ENCODE data around the gene UBE2F. TPM values are rescaled to one million over a fixed set of nuclear protein-coding genes. Genes with fewer than 3 reads are reported as not detected.
"Not testable (repeated sequence)": the region's sequence is repeated elsewhere in the genome, so short reads cannot be mapped to it uniquely, and the experiment has no call there.

UBE2F gene
- total RNA-seq, 2 experiments from 2014 or later: 71.4 to 80.5 TPM

DNA sequence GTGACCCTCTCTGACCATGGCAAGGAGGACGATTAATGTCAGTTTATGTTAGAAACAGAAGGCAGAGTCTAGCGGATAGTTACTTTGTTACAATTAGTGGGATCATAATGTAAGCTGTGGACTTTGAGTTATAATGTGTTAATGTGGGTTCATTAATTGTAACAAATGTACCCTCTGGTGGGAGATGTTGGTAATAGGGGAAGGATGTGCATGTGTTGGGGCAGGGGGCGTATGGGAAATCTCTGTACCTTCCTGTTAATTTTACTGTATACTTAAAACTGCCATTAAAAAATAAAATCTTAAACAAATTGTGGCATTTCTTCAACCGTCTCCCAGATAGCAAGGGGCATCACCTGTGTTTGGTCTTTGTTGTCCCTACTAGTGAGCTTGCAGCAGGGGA, 4.8 kb downstream of the UBE2F start:
- H3K9me3 Mint-ChIP-seq: no peaks in the 10 kb centered on the region
- H3K4me3 Mint-ChIP-seq: no peak overlapping the region
- no peak overlapping the region for H3K27ac Mint-ChIP-seq
- DNase-seq: no peak
- H3K4me1 Mint-ChIP-seq: peaks cover 49% of the 10 kb centered on the region
- H3K36me3 Mint-ChIP-seq (ENCODE audit: low read depth): peaks cover 28% of the 10 kb centered on the region
- no peaks in the 10 kb centered on the region for H3K27me3 Mint-ChIP-seq
- POLR2A ChIA-PET: interaction anchor here (0.6 kb wide), 1 partner anchor 46 kb away, joined by 4 read pairs; no protein-coding TSS in a partner anchor
- CTCF ChIA-PET: interaction anchor here (0.5 to 3.2 kb wide), 2 partner anchors 8 to 43 kb away, joined by 3 to 23 read pairs; no protein-coding TSS in a partner anchor

GRCh38 chr2:237972211-237972610, 5.4 kb downstream of the UBE2F start:
- Mint-ChIP-seq H3K4me3 (no peak overlapping the region), H3K9me3 (no peaks in the 10 kb centered on the region), H3K36me3 (ENCODE audit: low read depth) (peaks cover 32% of the 10 kb centered on the region), H3K4me1 (peaks cover 52% of the 10 kb centered on the region), H3K27ac (no peak overlapping the region), H3K27me3 (no peaks in the 10 kb centered on the region)
- DNase-seq: no peak
- POLR2A ChIA-PET: no interaction called here
- CTCF ChIA-PET: interaction anchor here (1.1 kb wide), 1 partner anchor 18 kb away, joined by 7 read pairs; no protein-coding TSS in a partner anchor

DNA sequence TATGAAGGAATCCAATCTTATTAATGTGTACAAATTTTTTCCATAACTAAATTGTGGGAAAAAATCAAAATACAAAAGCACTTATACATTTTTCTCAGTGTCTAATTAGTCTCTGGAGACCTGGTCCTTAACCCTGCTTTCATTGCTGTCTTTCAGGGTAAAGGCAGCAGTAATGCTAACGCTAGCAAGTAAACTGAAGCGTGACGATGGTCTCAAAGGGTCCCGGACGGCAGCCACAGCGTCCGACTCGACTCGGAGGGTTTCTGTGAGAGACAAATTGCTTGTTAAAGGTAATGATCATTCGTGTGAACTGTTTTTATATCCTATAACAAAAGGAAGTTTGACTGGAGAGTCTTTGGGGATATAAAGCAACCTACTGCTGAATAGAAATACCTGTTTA, 6.1 kb downstream of the UBE2F start:
- Mint-ChIP-seq H3K4me3 (no peak overlapping the region), H3K36me3 (ENCODE audit: low read depth) (peaks cover 36% of the 10 kb centered on the region), H3K9me3 (no peaks in the 10 kb centered on the region), H3K27me3 (no peaks in the 10 kb centered on the region), H3K4me1 (peaks cover 54% of the 10 kb centered on the region), H3K27ac (no peak overlapping the region)
- DNase-seq: no peak
- CTCF ChIA-PET: interaction anchor here (1.1 kb wide), 1 partner anchor 17 kb away, joined by 7 read pairs; no protein-coding TSS in a partner anchor
- POLR2A ChIA-PET: no interaction called here

DNA sequence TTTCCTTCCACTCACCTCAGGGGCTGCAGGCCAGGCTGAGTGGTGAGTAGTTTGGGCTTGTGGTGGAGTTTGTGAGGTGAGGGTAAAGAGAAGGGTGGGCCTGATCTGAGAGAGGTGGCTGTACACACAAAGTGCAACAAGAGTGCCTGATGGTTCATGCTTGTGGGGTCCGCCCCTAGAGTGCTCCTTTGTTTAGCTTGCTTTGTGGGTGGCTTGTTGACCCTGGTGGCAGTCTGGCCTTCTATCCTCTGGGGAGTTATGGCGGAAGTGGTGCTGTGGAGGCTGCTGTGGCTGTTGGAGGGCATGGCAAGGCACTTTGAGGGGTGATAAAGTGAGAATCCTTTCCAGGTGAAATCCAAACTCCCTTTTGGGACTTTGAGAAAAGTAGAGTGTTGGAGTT, 10.6 kb downstream of the UBE2F start:
- no peak for DNase-seq
- Mint-ChIP-seq H3K9me3 (no peaks in the 10 kb centered on the region), H3K27me3 (no peaks in the 10 kb centered on the region), H3K4me3 (no peak overlapping the region), H3K4me1 (peaks cover 58% of the 10 kb centered on the region), H3K36me3 (ENCODE audit: low read depth) (peaks cover 31% of the 10 kb centered on the region), H3K27ac (peak overlapping the region; percentile 67)
- ChIA-PET POLR2A (no interaction called here), CTCF (interaction anchor here (1.5 kb wide), 1 partner anchor 22 kb away, joined by 5 read pairs; no protein-coding TSS in a partner anchor)

GRCh38 chr2:237978058-237978712, 11.4 kb downstream of the UBE2F start:
- no peaks in the 10 kb centered on the region for H3K9me3 Mint-ChIP-seq
- H3K27ac Mint-ChIP-seq: peak overlapping the region; percentile 77
- peaks cover 58% of the 10 kb centered on the region for H3K4me1 Mint-ChIP-seq
- POLR2A ChIA-PET: no interaction called here
- H3K36me3 Mint-ChIP-seq (ENCODE audit: low read depth): peaks cover 30% of the 10 kb centered on the region
- no peak overlapping the region for H3K4me3 Mint-ChIP-seq
- H3K27me3 Mint-ChIP-seq: no peaks in the 10 kb centered on the region
- DNase-seq: no peak
- CTCF ChIA-PET: interaction anchor here (0.7 to 3.8 kb wide), 3 partner anchors 8 to 285 kb away, joined by 3 to 23 read pairs (median 3); no protein-coding TSS in a partner anchor

- H3K9me3 Mint-ChIP-seq: no peaks in the 10 kb centered on the region
- peaks cover 64% of the 10 kb centered on the region for H3K4me1 Mint-ChIP-seq
- ChIA-PET CTCF (interaction anchor here (1.1 to 3.8 kb wide), 3 partner anchors 9 to 20 kb away, joined by 3 to 23 read pairs (median 4); no protein-coding TSS in a partner anchor), POLR2A (no interaction called here)
- peaks cover 38% of the 10 kb centered on the region for H3K36me3 Mint-ChIP-seq (ENCODE audit: low read depth)
- no peak overlapping the region for H3K4me3 Mint-ChIP-seq
- H3K27ac Mint-ChIP-seq: peak overlapping the region; percentile 73
- H3K27me3 Mint-ChIP-seq: no peaks in the 10 kb centered on the region
- no peak for DNase-seq
Measured at GRCh38 chr2:237979331-237979730, 12.5 kb downstream of the UBE2F start.

- no peaks in the 10 kb centered on the region for H3K9me3 Mint-ChIP-seq
- H3K4me1 Mint-ChIP-seq: peaks cover 65% of the 10 kb centered on the region
- H3K27me3 Mint-ChIP-seq: no peaks in the 10 kb centered on the region
- ChIA-PET CTCF (interaction anchor here (1.4 to 3.8 kb wide), 2 partner anchors 10 to 19 kb away, joined by 4 to 23 read pairs; no protein-coding TSS in a partner anchor), POLR2A (interaction anchor here (0.6 kb wide), 1 partner anchor 9 kb away, joined by 4 read pairs; no protein-coding TSS in a partner anchor)
- peaks cover 41% of the 10 kb centered on the region for H3K36me3 Mint-ChIP-seq (ENCODE audit: low read depth)
- peak overlapping the region; percentile 23 for H3K4me3 Mint-ChIP-seq
- H3K27ac Mint-ChIP-seq: peak overlapping the region; percentile 73
- DNase-seq: no peak
Measured at GRCh38 chr2:237980087-237980486, 13.3 kb downstream of the UBE2F start.

DNA sequence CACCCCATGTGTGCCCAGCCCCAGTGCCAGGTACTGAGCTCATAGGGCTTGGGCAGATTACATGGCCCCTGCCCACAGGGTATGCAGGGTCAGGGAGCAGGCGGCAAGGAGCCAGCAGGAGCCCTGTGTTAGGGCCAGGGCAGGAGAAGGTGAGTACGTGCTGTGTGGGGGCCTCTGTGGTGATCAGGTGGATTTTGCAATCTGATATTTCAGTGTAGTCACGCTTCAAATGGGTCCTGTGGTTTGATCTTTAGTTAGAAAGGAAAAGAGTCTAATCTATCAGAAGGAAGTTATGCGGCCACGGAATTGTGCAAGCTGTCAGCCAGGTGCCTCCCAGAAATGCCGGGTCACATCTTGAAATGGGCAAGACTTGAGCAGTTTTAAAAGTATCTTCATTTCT, 13.9 kb downstream of the UBE2F start:
- Mint-ChIP-seq H3K9me3 (no peaks in the 10 kb centered on the region), H3K4me3 (peak overlapping the region; percentile 23), H3K4me1 (peaks cover 66% of the 10 kb centered on the region), H3K36me3 (ENCODE audit: low read depth) (peaks cover 43% of the 10 kb centered on the region), H3K27ac (peak overlapping the region; percentile 73), H3K27me3 (no peaks in the 10 kb centered on the region)
- POLR2A ChIA-PET: interaction anchor here (0.6 kb wide), 1 partner anchor 385 kb away, joined by 3 read pairs; no protein-coding TSS in a partner anchor
- DNase-seq: peak; percentile 40
- CTCF ChIA-PET: interaction anchor here (0.6 to 3.8 kb wide), 4 partner anchors 11 to 253 kb away, joined by 4 to 23 read pairs (median 4); no protein-coding TSS in a partner anchor

DNA sequence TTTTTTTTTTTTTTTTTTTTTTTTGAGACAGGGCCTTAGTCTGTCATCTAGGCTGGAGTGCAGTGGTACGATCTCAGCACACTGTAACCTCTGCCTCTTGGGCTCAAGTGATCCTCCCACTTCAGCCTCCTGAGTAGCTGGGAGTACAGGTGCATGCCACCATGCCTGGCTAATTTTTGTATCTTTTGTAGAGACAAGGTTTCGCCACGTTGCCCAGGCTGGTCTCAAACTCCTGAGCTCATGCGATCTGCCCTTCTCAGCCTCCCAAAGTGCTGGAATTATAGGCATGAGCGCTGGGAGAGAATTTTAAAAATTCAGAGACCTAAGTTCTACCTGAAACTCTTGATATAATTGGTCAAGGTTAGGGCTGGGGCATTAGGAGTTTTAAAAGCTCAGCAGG, 14.8 kb downstream of the UBE2F start:
- H3K4me3 Mint-ChIP-seq, H3K9me3 Mint-ChIP-seq, POLR2A ChIA-PET, DNase-seq, H3K27me3 Mint-ChIP-seq, H3K27ac Mint-ChIP-seq: not testable (repeated sequence)
- CTCF ChIA-PET: interaction anchor here (0.6 to 3.8 kb wide), 3 partner anchors 12 to 254 kb away, joined by 4 to 23 read pairs (median 5); no protein-coding TSS in a partner anchor
- peaks cover 62% of the 10 kb centered on the region for H3K4me1 Mint-ChIP-seq
- peaks cover 43% of the 10 kb centered on the region for H3K36me3 Mint-ChIP-seq (ENCODE audit: low read depth)

DNA sequence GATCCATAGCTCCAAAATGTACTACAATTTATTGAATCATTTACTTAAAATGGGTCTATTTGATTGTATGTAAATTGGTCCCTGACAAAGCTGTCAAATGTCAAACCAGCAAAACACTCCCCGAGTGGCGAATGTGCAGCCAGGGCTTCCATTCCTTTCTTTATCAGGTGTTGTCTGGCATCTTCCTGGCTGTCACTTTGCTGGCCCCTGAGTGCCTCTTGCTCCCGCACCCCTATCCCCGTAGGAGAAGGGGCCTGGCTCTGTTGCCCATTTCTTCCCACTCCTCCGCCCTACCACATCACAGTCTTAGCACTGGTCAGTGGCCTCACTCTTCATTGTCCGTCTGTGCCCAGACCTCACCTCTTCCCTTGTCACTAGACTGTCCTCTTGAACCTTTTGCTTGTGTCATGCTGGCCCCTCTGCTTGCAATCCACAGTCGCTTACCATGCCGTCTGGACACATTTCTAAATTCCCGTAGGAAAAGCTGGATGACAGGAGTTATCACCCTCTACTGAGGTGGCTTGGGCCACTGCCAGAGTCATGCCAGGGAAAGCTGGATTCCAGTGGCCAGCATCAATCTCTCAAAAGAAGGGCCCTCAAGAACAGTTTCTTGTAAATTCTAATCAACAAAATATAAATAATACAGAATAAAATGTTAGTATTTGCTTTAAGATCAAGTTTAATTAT, 15.4 kb downstream of the UBE2F start:
- H3K27ac Mint-ChIP-seq: no peak overlapping the region
- no peak for DNase-seq
- H3K4me3 Mint-ChIP-seq: no peak overlapping the region
- ChIA-PET CTCF (interaction anchor here (1.3 kb wide), 1 partner anchor 124 kb away, joined by 4 read pairs; no protein-coding TSS in a partner anchor), POLR2A (no interaction called here)
- H3K4me1 Mint-ChIP-seq: peaks cover 59% of the 10 kb centered on the region
- no peaks in the 10 kb centered on the region for H3K27me3 Mint-ChIP-seq
- H3K36me3 Mint-ChIP-seq (ENCODE audit: low read depth): peaks cover 44% of the 10 kb centered on the region
- no peaks in the 10 kb centered on the region for H3K9me3 Mint-ChIP-seq

GRCh38 chr2:237983922-237984321, 17.1 kb downstream of the UBE2F start:
- H3K27me3 Mint-ChIP-seq: no peaks in the 10 kb centered on the region

GRCh38 chr2:237987268-237987667, 20.5 kb downstream of the UBE2F start:
- ChIA-PET CTCF (interaction anchor here (2.1 kb wide), 1 partner anchor 11 kb away, joined by 4 read pairs; no protein-coding TSS in a partner anchor), POLR2A (no interaction called here)
- Mint-ChIP-seq H3K4me1 (peaks cover 16% of the 10 kb centered on the region), H3K4me3 (no peak overlapping the region), H3K27me3 (no peaks in the 10 kb centered on the region), H3K36me3 (ENCODE audit: low read depth) (peaks cover 46% of the 10 kb centered on the region), H3K27ac (no peak overlapping the region), H3K9me3 (no peaks in the 10 kb centered on the region)
- no peak for DNase-seq

More at GRCh38 chr2:237983922-237984321, 17.1 kb downstream of the UBE2F start:
- no peak for DNase-seq
- Mint-ChIP-seq H3K4me1 (peaks cover 43% of the 10 kb centered on the region), H3K36me3 (ENCODE audit: low read depth) (peaks cover 42% of the 10 kb centered on the region), H3K9me3 (no peaks in the 10 kb centered on the region), H3K27ac (no peak overlapping the region), H3K4me3 (no peak overlapping the region)
- ChIA-PET POLR2A (no interaction called here), CTCF (interaction anchor here (0.7 kb wide), 1 partner anchor 28 kb away, joined by 3 read pairs; no protein-coding TSS in a partner anchor)

DNA sequence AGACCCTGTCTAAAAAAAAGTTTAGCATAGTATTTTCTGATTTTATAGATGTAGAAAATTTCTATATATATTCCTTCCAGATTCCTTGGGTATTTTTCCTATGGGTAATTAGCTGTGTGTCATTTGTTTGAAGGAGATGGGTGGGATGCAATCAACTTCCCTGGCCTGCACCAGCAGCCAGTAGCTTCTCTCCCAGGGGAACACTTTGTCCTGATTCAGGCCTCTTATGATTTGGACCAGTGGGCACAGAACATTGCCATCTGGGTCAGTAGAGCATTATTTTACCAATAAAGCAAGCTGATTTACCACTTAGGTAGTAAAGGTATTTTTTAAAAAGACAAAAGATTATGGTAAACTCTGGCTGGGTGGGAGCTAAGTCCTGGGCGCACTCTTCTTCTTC, 26.9 kb downstream of the UBE2F start:
- peaks cover 2% of the 10 kb centered on the region for H3K9me3 Mint-ChIP-seq
- ChIA-PET POLR2A (no interaction called here), CTCF (no interaction called here)
- no peak overlapping the region for H3K4me3 Mint-ChIP-seq
- no peak for DNase-seq
- peaks cover 17% of the 10 kb centered on the region for H3K4me1 Mint-ChIP-seq
- H3K27me3 Mint-ChIP-seq: no peaks in the 10 kb centered on the region
- no peak overlapping the region for H3K27ac Mint-ChIP-seq
- peaks cover 46% of the 10 kb centered on the region for H3K36me3 Mint-ChIP-seq (ENCODE audit: low read depth)
